ENCODE results near the gene GARNL3.

Gene GARNL3

DNA sequence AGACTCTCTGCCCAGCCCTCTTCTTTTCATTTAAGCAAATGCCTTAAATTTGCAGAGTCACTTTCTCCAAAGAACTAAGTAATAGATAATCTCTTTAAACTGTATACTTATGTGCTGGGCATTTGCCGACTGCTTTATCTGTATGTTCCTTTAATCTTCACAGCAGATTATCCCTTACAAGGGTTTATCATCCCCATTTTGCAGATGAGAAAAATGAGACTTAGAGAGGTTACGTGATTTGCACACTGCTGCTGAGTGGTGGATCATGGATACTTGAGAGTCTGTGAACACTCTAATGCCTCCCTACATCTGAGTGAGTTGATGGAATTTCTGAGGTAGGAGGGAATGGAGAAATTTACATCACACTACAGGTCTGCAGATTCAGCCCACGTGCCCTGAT lies 163.8 kb downstream of the GARNL3 start:
- ChIA-PET CTCF (no interaction called here), POLR2A (interaction anchor here (1.0 kb wide), 1 partner anchor 23 kb away, joined by 4 read pairs; the partner anchor contains the start of genes LRSAM1 and RPL12)
- DNase-seq (ENCODE audit: extremely low spot score): no peak
- TF ChIP-seq CTCF (IDR thresholded peaks at IDR 0.05; ENCODE audit: control extremely low read depth, extremely low read depth, low read depth, missing control alignments): no peak

- no peak for DNase-seq (ENCODE audit: extremely low spot score)
- ChIA-PET CTCF (interaction anchor here (1.6 kb wide), 1 partner anchor 20 kb away, joined by 3 read pairs; no protein-coding TSS in a partner anchor), POLR2A (interaction anchor here (0.6 to 1.6 kb wide), 2 partner anchors 14 to 20 kb away, joined by 3 to 5 read pairs; partner anchors contain the start of genes LRSAM1 and RPL12)
- TF ChIP-seq CTCF (IDR thresholded peaks at IDR 0.05; ENCODE audit: control extremely low read depth, extremely low read depth, low read depth, missing control alignments): no peak
Measured at GRCh38 chr9:127430415-127430814, 165.8 kb downstream of the GARNL3 start.

- ChIA-PET CTCF (no interaction called here), POLR2A (interaction anchor here (0.8 kb wide), 1 partner anchor 13 kb away, joined by 3 read pairs; the partner anchor contains the start of genes LRSAM1 and RPL12)
- no peak for TF ChIP-seq CTCF (IDR thresholded peaks at IDR 0.05; ENCODE audit: control extremely low read depth, extremely low read depth, low read depth, missing control alignments)
- DNase-seq (ENCODE audit: extremely low spot score): no peak
Measured at GRCh38 chr9:127437497-127438264, 173.1 kb downstream of the GARNL3 start.

- ChIA-PET POLR2A (no interaction called here), CTCF (no interaction called here)
- TF ChIP-seq CTCF (IDR thresholded peaks at IDR 0.05; ENCODE audit: control extremely low read depth, extremely low read depth, low read depth, missing control alignments): no peak
- no peak for DNase-seq (ENCODE audit: extremely low spot score)
Measured at GRCh38 chr9:127438394-127438793, 173.8 kb downstream of the GARNL3 start.

All from GM10248 (cell line).